BJ (cell line): Measurements from ENCODE around the gene ANKRD44. TPM values are rescaled to one million over a fixed set of nuclear protein-coding genes. Genes with fewer than 3 reads are reported as not detected.

Source experiments
- CTCF ChIA-PET: fragments of 350-600 bp; formaldehyde crosslinking; extraction: SDS; loops from one replicate; lab custom pipeline; 2021; ENCODE audit warnings: antibody characterized with exemption, inconsistent platforms; lab: Yijun Ruan, JAX
- POLR2A ChIA-PET: fragments of 300-600 bp; sonication (Branson Sonifier 250); formaldehyde crosslinking; extraction: SDS; loops from one replicate; lab custom pipeline; 2021; ENCODE audit warnings: antibody characterized with exemption; lab: Charles Lee
- DNase-seq: peaks from one replicate; pipeline ENCODE4 v3.0.0-alpha.2; 2011; ENCODE audit warnings: low read depth
- H3K27me3 ChIP-seq: 2 replicates; pipeline ENCODE4 v1.6.0; 2011; ENCODE audit warnings: low read length; ENCODE audit not compliant: control insufficient read depth, insufficient read depth
- H3K36me3 ChIP-seq: 2 replicates; pipeline ENCODE4 v1.5.1; 2011; ENCODE audit warnings: low read length; ENCODE audit not compliant: control insufficient read depth, insufficient read depth
- H3K4me3 ChIP-seq: 2 replicates; pipeline ENCODE4 v1.5.1; 2011; ENCODE audit warnings: low read depth, mild to moderate bottlenecking, control low read depth, low read length
- polyA plus RNA-seq: library from polyadenylated mRNA; depleted of rRNA; stranded (reverse); fragments of >200 nt; gene quantifications from 2 replicates; pipeline ENCODE4 v1.2.3, GENCODE V29; 2011
- TF ChIP-seq, protein P1 (sequence below): IDR thresholded peaks from 2 replicates; pipeline ENCODE4 v1.5.1; 2011; ENCODE audit warnings: low read depth, mild to moderate bottlenecking, control low read depth, inconsistent platforms, low read length, moderate library complexity; ENCODE audit not compliant: insufficient read depth

The ANKRD44 gene
- polyA plus RNA-seq, 1 experiment, result 12.4 TPM

DNA sequence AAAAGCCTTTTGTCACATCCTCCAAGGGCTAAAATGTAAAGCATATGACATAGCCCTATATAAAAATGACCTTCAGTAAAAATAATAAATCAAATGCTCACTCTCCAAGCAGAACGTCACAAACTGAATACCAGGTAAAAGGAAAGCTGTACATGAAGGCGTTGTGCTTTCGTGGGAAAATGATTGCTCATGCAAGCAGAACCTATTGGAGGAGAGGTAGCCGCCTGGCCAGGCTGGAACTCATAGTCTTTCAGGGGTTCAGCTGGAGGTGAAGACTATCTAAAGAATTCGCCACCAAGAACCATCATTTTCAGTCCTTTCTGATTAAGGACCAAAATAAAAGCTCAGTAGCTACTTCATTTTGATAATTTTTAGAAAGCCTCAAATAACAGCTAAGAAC, 44.7 kb downstream of the ANKRD44 start:
- TF ChIP-seq, protein P1, sequence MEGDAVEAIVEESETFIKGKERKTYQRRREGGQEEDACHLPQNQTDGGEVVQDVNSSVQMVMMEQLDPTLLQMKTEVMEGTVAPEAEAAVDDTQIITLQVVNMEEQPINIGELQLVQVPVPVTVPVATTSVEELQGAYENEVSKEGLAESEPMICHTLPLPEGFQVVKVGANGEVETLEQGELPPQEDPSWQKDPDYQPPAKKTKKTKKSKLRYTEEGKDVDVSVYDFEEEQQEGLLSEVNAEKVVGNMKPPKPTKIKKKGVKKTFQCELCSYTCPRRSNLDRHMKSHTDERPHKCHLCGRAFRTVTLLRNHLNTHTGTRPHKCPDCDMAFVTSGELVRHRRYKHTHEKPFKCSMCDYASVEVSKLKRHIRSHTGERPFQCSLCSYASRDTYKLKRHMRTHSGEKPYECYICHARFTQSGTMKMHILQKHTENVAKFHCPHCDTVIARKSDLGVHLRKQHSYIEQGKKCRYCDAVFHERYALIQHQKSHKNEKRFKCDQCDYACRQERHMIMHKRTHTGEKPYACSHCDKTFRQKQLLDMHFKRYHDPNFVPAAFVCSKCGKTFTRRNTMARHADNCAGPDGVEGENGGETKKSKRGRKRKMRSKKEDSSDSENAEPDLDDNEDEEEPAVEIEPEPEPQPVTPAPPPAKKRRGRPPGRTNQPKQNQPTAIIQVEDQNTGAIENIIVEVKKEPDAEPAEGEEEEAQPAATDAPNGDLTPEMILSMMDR, result no peak

DNA sequence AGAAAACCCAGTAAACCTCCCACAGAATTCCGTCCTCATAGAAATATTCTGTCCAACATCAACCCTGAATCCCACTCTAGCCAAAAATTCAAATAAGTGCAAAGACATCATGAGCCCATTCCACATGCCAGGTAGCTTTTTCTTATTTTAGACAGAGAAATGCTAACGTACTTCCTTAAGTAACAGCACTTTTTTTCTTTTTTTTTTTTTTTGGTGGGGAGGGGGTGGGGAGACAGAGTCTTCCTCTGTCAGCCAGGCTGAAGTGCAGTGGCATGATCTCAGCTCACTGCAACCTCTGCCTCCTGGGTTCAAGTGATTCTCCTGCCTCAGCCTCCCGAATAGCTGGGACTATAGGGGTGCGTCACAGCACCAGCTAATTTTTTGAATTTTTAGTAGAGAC, 45.5 kb downstream of the ANKRD44 start:
- no peak overlapping the region for H3K4me3 ChIP-seq
- ChIA-PET CTCF (no interaction called here), POLR2A (no interaction called here)
- no peak for DNase-seq
- H3K27me3 ChIP-seq, result no peaks in the 10 kb centered on the region
- no peaks in the 10 kb centered on the region for H3K36me3 ChIP-seq
- TF ChIP-seq, protein P1, result no peak

More for the DNA sequence above, 44.7 kb downstream of the ANKRD44 start:
- no peaks in the 10 kb centered on the region for H3K36me3 ChIP-seq
- no peaks in the 10 kb centered on the region for H3K27me3 ChIP-seq
- H3K4me3 ChIP-seq, result no peak overlapping the region
- DNase-seq, result no peak
- ChIA-PET CTCF (no interaction called here), POLR2A (no interaction called here)

DNA sequence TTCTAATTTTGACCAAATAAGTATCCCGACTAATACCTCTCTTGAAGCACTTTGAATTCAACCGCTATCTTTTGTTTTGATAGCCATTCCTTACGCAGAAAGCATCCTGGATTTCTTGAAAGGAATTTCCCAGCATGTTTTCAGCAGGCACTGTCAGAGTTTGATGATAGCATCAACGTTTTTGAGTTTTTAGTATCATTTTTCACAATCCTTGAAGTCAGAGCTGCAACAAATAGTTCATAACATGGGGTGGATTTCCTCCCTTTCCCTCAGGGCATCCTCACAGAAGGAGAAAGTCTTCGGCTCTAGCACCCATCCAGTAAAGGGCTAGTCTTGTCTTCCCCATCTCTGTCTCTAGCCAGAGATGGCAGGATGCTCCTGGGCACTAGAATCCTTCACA, 46.2 kb downstream of the ANKRD44 start:
- CTCF ChIA-PET, result no interaction called here
- Histone ChIP-seq H3K36me3 (no peaks in the 10 kb centered on the region), H3K4me3 (no peak overlapping the region), H3K27me3 (no peaks in the 10 kb centered on the region)
- DNase-seq, result no peak
- TF ChIP-seq, protein P1, result no peak
- POLR2A ChIA-PET, result no interaction called here

DNA sequence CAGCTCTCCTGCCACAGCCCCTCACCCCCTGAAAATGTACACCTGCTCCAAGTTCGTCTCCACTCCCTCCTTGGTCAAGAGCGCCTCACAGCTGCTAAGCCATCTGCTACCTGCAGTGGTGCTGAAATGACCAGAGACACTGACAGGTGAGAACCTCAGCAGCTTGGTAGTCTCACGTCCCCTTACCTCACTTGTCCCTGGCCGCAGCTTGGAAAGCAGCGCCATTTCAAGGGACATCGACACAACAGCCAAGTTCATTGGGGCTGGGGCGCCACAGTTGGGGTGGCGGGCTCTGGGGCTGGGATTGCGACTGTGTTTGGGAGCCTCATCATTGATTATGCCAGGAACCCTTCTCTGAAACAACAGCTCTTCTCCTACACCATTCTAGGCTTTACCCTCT, 47.5 kb downstream of the ANKRD44 start:
- ChIA-PET CTCF (no interaction called here), POLR2A (no interaction called here)
- H3K4me3 ChIP-seq, result no peak overlapping the region
- no peak for DNase-seq
- H3K27me3 ChIP-seq, result no peaks in the 10 kb centered on the region
- no peaks in the 10 kb centered on the region for H3K36me3 ChIP-seq
- TF ChIP-seq, protein P1, result no peak

DNA sequence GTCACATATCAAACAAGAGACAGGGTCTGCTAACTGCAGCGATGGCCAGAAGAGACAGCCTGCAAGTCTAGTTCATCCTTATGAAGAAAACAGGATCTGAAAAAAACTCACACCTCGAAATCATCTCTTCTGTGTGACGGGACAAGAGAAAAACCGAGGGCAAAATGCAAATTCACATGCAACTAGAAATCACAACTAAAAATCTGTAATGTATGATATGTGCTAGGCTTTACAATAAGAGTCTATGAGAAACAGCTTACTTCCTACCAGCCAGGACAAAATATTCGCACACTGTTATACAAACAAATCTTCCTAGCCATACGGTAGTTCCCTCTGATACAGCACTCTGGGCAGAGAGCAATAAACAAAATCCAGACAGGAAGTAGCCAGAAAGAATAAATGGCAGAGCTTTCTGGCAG, 48.8 kb downstream of the ANKRD44 start:
- POLR2A ChIA-PET, result no interaction called here
- TF ChIP-seq, protein P1, result no peak
- Histone ChIP-seq H3K27me3 (no peaks in the 10 kb centered on the region), H3K4me3 (no peak overlapping the region), H3K36me3 (no peaks in the 10 kb centered on the region)
- DNase-seq, result no peak
- CTCF ChIA-PET, result no interaction called here
